HG03439 (cell line): ENCODE results near the gene KNCN.

Experiments
- ATAC-seq: cut with Tn5 transposase; IDR thresholded peaks from one replicate; pipeline ENCODE4 v1.9.1; 2021; ENCODE audit warnings: mild to moderate bottlenecking, moderate library complexity; ENCODE audit not compliant: unreplicated experiment

KNCN gene

DNA sequence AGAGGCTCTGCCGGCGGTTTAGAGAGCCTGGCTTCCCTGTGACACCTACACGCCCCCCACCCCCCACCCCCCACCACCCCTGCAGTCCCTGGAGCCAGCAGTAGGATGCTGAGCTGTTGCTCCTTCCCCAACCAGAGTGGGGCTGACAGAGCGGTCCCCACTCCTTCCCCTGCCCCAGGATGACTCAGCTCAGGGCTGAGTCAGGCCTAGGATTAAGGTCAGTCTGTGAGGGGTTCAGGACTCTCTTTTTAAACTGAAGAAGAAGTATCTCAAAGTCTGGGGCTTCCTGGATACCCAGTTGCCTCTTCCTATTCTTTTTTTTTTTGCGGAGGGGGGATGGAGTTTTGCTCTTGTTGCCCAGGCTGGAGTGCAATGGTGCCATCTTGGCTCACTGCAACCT is 42.7 kb downstream of the KNCN start:
- no peak for ATAC-seq

GRCh38 chr1:46506470-46507219 is 44.8 kb downstream of the KNCN start:
- ATAC-seq = no peak

DNA sequence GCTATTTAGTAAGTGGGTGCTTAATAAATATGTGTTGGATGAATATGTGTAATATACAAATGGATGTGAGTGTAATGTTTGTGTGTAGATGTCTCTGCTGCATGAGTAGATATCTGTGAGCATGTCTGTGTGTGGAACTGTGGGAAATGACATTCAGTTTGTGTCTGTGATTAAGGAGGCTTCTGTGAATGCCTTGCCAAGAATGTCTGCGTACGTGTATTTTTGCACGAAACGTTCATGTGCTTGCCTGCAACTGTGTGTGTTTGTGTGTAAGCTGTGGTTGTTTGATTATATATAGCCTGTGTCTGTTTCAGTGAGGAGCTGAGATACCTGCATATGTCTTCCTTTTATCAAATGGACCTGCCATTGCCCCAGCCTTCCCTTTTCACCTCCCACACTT is 48.0 kb downstream of the KNCN start:
- ATAC-seq = no peak

DNA sequence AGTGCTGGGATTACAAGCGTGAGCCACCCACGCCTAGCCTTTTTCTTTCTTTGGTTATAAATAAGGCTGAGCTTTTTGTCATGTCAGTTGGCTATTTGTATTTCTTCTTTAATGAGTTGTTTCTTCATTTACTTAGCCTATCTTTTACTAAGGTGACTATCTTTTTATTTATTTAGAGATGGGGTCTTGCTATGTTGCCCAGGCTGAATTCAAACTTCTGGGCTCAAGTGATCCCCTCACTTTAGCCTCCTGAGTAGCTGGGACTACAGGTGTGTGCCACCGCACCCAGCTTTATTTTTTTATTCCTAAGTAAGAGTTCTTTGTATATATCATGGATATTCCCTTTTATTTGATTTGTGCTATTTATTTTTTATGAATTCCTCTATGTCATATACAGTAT is 49.9 kb downstream of the KNCN start:
- ATAC-seq = no peak

DNA sequence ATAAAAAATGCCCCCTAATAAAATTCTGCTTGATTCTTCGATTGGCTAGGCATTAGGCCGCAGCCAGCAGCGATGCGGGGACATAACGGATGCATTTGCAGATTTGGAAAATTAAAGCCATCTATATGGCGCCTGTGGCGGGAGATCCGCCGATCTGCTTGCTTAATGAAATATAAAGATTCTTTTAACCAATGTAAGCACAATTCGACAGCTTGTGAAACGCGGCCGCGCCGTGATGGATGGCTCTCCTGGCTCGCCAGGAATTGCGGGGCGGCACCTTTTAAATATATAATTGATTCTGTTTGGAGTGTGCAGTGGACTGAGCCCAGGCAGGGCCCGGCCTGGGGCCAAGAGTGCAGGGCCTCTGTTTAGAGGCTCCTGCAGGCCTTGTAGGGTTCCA is 53.8 kb downstream of the KNCN start:
- no peak for ATAC-seq

DNA sequence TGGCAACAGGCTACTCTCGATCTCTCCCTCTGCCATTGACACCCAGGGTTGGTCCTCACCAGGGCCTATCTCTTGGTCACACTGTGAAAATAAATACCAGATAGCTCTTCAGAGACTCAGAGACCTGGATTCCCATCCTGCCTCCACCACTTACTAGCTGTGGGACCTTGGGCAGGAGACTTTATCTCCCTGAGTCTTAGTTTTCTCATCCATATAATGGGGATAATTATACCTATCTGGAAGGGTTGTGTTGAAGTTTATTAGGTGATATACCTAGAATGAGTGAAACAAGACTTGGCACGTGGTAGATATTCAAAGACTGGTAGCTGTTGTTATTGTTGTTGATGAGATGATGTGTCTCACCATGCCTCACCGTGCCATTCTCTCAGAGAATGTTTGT is 54.4 kb downstream of the KNCN start:
- no peak for ATAC-seq

- no peak for ATAC-seq
Measured at GRCh38 chr1:46496505-46496904, 54.9 kb downstream of the KNCN start.

DNA sequence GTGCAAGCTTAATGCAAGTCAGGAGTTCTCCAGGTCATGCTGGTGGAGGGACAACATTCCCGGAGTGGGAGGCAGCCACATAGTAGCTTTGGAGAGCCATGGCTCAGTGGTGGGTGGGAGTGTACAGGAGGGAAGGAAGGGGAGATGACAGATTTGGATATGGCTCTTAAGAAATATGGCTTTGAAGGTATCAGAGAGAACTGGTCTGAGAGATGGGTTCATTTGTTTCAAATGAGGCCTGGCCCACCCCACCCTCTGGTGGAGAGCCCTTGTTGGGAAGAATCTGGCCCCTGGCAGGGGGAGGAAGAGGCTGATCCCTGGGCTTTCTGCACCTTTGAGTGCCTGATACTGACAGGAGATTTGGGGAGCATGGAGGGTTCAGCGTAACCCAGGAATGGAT is 55.7 kb downstream of the KNCN start:
- ATAC-seq = no peak
